HG02970 (cell line): ENCODE data around the gene ARSA.
"Not testable (repeated sequence)": the region's sequence is repeated elsewhere in the genome, so short reads cannot be mapped to it uniquely, and the experiment has no call there.

Experiments
- ATAC-seq: cut with Tn5 transposase; IDR thresholded peaks from one replicate; pipeline ENCODE4 v1.9.1; 2021; ENCODE audit warnings: mild to moderate bottlenecking, moderate library complexity, moderate number of reproducible peaks; ENCODE audit not compliant: unreplicated experiment, low FRiP score

Gene ARSA

DNA sequence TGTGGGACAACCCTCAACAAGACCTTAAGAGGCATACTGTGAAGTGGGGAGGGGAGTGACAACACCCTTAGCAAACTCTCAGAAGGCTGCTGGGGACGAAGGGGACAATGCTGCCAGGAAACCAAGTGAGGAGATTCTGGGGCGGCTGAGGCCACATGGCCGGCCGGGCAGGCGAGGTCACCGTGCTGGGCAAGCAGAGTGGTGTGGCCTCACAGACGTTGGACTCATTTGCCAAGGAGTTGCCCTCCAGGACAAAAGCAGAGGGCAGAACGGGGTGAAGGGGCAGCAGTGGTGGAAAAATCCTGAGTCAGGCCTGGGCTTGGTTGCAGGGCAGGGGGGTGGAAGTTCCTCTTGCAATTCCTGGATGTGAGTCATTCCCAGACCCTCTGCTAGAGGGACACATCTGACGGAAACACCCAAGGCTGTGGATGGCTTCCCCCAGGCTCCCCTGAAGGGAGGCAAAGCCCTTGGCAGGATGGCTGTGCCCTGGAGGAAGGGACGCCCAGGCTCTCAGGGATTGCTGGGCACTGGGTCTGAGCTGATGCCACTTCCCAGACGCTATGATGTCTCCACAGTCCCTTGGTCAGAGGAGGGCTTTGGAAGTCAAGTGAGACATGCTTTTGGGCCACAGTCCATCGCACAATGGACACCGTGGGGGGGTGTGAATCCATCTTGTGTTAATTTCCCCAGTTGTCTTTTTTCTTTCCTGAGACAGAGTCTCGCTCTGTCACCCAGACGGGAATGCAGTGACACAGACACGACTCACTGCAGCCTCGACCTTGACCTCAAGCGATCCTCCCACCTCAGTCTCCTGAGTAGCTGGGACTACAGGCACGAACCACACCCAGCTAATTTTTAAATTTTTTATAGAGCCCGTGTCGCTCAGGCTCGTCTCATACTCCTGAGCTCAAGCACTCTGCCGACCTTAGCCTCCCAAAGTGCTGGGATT lies 28.4 kb upstream of the ARSA start:
- ATAC-seq: no peak

DNA sequence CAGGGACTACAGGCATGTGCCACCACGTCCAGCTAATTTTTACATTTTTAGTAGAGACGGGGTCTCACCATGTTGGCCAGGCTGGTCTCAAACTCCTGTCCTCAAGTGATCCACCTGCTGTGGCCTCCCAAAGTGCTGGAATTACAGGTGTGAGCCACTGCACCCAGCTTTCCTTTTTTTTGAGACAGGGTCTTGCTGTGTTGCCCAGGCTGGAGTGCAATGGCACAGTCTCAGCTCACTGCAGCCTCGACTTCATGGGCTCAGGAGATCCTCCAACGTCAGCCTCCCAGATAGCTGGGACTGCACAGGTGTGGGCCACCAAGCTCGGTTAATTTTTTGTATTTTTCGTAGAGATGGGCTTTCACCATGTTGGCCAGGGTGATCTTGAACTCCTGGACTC lies 26.7 kb upstream of the ARSA start:
- not testable (repeated sequence) for ATAC-seq

DNA sequence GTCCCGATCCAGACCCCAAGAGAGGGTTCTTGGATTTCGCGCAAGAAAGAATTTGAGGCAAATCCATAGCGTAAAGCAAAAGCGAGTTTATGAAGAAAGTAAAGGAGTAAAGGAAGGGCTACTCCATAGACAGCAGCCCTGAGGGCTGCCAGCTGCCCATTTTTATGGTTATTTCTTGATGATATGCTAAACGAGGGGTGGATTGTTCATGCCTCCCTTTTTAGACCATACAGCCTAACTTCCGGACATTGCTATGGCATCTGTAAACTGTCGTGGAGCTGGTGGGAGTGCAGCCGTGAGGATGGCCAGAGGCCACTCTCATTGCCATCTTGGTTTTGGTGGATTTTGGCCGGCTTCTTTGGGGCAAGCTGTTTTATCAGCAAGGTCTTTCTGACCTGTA lies 25.3 kb upstream of the ARSA start:
- no peak for ATAC-seq

DNA sequence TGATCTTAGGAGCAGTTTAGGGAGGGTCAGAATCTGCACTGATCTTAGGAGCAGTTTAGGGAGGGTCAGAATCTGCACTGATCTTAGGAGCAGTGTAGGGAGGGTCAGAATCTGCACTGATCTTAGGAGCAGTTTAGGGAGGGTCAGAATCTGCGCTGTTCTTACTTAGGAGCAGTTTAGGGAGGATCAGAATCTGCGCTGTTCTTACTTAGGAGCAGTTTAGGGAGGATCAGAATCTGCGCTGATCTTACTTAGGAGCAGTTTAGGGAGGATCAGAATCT lies 15.8 kb upstream of the ARSA start:
- not testable (repeated sequence) for ATAC-seq

DNA sequence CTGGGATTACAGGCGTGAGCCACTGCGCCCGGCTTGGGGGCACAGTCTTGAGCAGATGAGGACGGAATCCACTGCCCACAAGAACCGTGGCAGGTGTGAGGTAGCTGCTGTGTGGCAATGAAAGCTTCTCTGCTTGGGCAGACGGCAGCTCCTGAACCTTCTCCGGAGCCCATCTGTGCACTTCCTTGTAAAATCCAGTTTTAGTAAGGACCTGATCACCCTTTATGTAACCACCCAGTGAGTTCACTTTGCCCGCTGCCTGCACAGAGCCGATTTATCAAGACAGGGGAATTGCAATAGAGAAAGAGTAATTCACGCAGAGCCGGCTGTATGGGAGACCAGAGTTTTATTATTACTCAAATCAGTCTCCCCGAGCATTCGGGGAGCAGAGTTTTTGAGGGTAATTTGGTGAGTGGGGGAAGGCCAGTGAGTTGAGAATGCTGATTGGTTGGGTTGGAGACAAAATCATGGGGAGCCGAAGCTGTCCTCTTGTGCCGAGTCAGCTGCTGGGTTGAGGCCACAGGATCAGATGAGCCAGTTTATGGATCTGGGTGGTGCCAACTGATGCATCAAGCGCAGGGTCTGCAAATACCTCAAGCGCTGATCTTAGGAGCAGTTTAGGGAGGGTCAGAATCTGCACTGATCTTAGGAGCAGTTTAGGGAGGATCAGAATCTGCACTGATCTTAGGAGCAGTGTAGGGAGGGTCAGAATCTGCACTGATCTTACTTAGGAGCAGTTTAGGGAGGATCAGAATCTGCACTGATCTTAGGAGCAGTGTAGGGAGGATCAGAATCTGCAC lies 15.3 kb upstream of the ARSA start:
- ATAC-seq: not testable (repeated sequence)

DNA sequence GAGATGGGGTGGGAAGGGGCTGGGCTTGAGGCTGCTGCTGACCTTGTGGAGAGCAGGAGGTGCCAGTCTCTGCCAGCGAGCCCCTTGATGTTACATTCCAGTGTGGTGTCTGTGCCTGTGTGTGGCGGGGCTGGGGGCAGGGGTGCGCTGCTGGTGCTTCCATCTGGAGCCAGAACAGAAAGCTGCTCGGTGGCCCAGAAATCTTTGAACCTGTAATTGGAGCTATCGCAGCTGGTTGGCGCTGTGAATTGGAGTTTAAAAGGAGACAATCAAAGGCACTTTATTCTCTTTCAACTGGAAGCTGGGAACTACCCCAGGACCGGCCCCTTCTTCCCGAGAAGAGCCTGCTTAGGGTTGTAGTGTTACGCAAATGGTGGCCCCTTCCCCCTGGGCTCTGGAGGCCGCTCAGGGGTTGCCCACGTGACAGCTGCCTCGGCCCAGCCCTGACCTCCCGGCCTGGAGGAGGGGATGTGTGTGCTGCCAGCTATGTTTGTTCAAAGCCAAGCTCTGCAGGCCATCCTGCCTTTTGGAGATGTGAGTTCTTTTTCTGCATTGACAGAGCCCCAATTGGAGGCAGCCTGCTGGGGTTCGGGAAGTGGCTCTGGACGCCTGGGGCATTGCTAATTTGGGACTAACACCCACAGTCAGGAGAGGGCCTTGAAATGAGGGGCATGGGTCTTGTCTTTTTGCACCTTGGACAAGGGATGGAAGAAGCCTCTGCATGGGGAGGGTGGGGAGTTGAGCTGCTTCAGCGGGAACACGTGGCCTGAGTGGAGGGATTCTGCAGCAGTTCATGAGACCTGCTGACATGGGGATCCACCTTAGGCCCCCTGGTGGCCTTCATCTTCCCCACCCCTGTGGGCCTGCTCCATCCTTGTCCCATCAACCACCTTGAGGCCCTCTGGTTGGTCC lies 14.0 kb upstream of the ARSA start:
- ATAC-seq: no peak

DNA sequence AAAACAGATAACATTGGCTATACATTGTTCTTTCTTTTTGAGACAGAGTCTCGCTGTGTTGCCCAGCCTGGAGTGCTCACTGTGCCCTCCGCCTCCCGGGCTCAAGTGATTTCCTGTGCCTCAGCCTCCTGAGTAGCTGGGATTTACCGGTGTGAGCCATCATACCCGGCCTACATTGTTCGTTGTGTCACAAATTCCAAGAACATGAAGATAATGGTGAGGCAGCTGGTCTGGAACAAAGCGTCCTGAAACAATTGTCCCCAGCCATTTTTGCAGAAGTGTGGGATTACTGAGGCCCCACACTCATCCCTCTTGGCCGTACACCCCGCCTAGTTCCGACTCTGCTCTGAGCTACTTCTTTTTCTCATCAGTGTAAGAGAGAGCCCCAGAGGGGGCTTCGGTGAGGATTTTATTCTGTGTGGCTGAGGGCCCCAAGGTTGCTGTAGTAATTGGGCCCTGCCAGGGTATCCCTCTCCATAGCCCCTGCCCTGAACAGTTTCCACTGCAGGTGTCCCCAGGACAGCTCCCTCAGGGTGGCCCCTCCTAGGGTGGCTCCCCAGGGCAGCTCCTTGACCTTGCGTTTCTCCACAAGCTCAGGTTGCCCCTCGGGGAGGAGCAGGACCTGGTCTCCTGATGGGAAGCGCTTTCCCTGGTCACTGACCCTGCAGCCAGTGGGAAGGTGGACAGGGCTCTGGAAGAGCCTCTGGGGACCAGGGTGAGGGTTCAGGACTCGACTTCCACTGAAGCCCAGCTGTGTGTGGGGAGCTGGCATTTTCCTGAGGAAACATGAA lies 13.1 kb upstream of the ARSA start:
- ATAC-seq: no peak

DNA sequence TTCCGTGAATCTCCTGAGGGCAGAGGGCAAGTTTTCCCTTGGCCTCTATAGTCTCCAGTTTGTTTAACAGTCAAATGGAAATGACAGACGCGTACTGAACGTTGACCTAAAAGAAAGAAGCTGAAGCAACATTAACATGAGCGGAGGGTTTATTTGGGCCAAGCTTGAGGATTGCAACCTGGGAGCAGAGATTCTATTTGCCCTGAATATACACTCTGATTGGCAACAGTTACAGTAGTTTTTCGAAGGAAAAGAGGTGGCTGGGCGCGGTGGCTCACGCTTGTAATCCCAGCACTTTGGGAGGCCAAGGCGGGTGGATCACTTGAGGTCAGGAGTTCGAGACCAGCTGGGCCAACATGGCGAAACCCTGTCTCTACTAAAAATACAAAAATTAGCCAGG lies 12.3 kb upstream of the ARSA start:
- ATAC-seq: not testable (repeated sequence)

DNA sequence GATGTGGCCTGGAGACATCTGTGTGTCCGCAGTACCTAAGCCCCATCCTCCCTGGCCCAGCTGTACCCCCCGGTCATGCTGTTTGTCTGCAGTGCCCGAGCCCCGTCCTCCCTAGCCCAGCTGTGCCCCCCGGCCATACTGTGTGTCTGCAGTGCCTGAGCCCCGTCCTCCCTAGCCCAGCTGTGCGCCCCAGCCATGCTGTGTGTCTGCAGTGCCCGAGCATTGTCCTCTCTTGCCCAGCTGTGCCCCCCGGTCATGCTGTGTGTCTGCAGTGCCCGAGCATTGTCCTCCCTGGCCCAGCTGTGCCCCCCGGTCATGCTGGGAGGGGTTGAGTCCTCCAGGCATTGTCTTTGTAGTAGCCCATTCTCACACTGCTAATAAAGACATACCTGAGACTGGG lies 7.6 kb upstream of the ARSA start:
- no peak for ATAC-seq

DNA sequence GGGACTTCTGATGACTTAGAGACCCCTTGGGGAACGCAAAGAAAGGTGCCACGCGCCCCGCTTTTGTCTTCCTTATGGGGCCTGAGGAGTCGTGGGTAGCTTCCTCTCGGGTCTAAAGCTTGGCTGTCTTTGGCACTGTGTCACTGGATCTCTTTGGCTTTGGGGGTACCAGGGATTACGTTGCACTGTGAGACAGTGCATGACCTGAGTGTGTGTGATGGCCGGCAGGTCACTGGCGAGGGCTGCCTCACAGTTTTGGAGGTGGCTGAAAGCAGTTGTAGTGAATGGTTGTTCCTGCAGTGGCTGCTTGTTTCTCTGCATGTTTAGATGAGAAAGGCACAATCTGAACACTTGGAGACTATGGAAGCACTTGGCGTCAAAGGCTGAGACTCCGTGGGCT lies 5.8 kb upstream of the ARSA start:
- no peak for ATAC-seq

DNA sequence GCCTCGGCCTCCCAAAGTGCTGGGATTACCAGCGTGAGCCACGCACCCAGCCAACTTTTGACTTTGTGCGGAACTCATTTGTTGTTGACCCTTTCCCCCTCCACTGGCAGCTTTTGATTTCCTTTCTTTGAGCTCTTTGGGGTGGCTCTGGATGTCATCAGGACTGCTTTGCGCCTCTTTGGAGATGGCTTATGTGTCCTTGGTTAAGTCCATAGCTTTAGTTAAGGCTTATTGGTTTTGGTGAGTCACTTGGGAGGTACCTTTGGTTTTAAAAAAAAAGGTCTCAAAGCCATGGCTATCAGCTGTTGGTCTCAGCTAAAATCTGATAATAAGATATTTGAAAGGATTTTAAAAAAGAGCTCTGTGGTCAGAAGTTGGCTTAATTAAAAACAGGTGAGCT lies 5.1 kb upstream of the ARSA start:
- no peak for ATAC-seq

DNA sequence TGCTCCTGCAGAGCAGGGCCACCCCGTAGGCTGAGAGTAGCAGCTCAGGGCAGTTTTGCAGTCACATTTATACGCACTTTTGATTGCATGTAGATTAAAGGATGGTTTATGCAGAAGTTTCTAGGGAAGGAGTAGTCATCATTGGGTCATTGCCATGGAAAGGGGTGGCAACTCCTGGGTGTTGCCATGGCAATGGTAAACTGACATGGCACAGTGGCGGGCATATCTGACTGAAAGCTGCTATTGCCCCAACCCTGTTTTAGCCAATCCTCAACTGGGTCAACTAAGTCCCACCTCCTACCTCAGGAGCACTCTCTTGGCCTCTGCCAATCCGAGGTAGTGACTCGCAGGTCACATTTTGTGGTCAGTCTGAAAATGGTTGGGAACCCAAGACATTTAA lies 2.4 kb upstream of the ARSA start:
- no peak for ATAC-seq

DNA sequence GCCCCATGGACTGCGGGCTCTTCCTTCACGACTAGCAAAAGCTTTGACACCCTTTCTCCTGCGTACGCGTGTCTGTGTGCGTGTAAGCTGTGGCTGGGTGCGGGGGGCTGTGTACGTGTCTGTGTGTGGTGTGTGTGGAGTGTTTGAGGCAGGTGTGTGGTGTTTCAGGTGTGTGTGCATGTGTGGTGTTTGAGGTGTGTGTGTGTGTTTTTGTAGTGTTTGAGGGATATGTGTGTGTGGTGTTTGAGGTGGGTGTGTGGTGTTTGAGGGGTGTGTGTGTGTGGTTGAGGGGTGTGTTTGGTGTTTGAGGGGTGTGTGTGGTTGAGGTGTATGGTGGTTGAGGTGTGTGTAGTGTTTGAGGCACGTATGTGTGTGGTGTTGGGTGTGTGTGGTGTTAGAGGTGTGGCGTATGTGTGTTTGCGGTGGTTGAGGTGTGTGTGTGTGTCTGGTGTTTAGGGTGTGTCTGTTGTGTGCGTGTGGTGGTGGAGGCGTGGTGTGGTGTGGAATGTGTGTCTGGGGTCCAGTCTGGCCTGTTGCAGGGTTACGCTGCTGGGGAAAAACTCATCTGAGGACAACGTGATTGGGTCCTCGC lies 687 bp upstream of the ARSA start:
- peak; percentile 17 for ATAC-seq

DNA sequence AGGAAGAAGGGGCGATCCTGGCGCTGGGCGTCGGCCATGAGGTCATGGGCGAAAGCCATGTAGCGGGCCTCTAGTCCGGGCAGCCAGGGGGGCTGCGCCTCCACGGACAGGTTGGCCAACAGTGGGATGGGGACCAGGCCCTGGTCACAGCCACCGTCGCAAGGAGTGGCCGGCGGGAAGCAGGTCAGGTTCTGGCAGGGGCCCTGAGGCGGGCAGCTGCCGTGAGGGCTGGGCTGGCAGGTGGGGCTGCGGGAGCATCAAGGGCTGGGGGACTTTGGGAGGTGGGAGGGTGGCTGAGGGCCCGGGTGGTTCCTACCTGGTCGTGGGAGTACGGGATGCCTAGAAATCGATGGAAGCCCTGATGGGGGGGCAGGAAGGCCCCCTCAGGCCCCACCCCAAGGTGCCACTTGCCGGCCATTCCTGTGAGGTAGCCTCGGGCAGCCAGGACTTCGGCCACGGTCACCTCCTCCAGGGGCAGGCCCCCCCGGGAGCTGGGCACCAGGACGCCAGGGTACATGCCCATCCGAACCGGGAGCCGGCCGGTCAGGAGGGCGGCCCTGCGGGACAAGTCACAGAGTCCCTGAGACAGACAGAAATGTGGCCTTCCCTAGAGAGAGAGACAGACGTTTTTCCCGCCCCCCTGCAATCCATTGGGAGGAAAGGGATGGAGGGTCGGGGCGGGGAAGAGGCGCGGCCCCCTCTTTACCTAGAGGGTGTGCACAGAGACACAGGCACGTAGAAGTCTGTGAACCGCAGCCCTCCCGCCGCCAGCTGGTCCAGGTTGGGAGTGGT lies 906 bp downstream of the ARSA start:
- no peak for ATAC-seq

DNA sequence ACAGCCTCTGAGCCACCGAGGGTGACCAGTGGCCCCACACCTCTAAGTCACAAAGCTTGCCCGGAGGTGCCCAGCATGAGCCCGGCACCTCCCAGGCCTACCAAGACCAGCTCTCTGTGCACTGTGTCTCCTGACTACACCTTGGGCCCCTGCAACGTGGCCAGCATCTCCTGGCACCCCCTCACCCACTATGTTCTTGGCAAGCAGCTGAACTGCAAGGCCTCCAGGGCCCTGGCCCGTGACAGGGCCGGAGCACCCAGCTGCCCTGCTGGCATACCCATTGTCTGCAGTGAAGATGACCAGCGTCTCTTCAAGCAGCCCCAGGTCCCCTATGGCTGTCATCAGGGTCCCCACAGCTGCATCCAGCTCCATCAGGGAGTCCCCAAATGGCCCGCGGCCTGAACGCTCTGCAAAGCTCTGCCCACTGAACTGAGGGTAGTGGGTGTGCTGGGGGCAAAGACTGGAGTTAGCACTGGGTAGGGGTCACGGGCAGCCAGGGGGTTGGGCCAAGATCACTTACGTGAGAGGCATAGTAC lies 1.6 kb downstream of the ARSA start:
- ATAC-seq: no peak

DNA sequence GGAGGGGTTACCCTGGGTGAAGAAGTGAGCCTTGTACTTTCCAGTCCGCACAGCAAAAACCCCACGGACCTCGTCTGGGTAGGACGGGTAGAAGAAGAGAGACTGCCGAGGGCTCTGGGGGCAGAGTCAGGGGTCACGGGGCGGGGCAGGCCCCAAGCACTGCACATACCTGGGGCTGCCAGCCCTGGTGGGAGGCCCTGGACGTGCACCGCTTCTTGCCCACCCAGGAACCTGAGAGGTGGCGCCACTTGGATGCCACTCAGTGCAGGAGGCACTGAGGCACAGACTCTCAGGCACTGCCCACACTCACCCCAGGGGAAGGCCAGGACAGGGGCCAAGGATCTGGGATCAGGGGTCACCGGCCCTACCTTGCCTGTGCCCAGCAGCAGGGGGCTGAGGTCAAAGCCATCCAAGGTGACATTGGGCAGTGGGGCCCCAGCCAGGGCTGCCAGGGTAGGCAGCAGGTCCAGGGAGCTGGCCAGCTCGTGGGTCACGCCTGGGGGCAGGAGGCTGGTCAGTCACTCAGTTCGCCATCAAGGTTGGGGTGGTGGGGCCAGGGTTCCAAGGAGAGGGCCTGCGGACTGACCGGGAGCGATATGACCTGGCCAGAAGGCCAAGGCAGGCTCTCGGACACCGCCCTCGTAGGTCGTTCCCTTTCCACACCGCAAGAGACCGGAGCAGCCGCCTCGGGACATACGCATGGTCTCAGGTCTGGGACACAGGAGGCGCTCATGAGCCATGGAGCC lies 2.2 kb downstream of the ARSA start:
- no peak for ATAC-seq

DNA sequence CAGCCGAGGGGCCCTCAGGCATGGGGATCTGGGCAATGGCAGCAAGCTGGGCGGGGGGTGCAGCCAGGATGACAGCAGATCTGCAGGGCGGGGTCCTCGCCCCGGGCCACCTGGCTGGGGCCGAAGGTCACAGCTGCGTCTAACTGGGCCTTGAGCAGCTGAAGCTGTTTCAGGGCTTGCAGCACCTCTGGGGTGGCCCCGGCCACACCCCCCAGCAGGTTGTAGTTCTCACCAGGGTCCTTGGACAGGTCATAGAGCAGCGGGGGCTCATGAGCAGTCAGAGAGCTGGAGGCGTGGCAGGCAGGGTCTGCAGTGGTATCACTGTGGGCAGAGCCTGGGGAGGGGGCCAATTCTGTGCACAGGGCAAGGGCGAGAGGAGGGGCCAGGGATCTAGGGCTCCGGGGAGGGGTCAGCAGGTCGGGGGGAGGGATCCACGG lies 2.8 kb downstream of the ARSA start:
- no peak for ATAC-seq
